ENCODE measurements around the gene SNX5.

The SNX5 gene

DNA sequence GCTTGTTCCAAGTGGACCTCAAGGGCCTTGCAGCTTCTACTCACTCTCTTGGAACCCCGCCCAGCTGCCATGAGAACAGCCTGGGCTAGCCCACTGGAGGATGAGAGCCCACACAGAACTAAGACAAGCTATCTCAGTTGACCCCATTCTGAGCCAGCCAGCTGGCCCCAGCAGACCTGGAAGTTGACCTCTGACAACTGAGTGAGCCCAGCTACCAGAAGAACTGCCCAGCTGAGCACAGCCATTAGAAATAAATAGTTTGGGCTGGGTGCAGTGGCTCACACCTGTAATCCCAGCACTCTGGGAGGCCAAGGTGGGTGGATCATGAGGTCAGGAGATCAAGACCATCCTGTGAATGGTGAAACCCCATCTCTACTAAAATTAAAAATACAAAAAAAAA is 37.1 kb downstream of the SNX5 start:
- no peak for DNase-seq
- intact Hi-C loops (cut with DNase I), result loop anchor here (10.0 kb wide), 1 partner anchor 1127 kb away; no protein-coding TSS in a partner anchor

DNA sequence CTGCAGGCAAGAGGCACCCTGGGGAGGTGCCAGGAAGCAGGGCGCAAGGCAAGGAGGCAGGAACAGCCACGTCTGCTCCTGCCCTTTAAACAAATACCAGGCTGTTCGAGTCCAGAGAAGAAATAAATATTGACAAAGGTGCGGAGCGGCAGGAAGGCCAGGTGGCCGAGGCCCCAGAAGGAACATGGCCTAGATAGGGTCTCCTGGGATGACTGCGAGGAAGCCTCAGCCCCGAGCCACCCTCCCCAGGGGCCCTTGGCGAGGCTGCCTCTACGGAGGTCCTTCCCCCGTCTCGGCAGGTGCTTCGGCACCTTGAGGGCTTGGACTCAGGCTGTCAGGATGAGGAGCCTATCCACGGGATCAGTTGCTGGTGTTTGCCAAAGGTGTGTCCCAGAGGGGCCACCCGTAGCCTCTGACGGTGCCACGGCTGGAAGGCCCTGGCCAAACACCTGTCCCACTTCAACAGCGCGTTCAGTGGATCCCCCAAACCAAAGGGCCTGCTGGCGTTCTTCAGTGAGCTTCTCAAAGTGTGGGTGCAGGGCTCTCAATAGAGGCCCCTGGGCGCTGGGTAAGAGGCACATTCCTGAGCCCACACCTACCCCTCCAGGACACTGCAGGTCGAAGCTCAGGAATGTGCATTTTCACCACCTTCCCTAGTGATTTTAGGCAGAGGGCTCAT is 39.8 kb downstream of the SNX5 start:
- intact Hi-C loops (cut with DNase I), result no loop called here
- DNase-seq, result peak in 1 of 10 donors; percentile 79

DNA sequence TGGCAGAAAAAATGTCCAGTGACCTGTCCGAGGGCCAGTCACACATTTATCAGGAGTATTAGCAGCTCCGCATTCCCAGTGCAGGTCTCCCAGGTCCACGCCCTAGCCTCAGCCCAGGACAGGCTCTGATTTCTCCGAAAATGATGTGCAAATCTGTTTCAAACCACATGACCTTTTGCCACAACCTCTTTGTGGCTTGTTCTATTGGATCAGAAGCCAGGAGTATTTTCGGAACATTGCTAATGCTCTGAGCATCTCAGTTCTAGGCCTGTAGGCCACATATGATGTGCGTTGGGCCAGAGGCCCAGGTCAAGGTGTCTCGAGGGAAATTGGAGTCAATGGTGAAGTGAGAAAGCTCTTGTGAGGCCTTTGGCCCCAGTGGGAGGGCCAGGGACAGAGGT is 40.4 kb downstream of the SNX5 start:
- intact Hi-C loops (cut with DNase I), result no loop called here

DNA sequence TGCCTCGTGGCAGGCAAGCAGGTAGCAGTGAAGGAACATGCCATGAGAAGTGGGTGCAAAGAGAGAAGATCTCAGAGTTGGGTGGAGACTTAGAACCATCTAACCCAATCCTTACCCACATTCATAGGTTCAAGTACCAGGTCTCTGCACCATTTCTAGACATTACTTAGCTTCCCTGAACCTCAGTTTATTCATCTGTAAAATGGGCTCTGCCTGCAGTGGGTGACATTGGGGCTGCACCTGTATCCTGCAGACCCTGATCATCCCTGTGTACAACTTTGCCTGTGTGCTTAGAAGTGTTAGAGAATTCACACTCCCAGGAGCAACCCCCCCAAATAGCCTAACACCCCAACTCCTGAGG is 42.7 kb downstream of the SNX5 start:
- intact Hi-C loops (cut with DNase I), result no loop called here
- DNase-seq, result no peak

More for the DNA sequence above, 40.4 kb downstream of the SNX5 start:
- DNase-seq, result no peak

DNA sequence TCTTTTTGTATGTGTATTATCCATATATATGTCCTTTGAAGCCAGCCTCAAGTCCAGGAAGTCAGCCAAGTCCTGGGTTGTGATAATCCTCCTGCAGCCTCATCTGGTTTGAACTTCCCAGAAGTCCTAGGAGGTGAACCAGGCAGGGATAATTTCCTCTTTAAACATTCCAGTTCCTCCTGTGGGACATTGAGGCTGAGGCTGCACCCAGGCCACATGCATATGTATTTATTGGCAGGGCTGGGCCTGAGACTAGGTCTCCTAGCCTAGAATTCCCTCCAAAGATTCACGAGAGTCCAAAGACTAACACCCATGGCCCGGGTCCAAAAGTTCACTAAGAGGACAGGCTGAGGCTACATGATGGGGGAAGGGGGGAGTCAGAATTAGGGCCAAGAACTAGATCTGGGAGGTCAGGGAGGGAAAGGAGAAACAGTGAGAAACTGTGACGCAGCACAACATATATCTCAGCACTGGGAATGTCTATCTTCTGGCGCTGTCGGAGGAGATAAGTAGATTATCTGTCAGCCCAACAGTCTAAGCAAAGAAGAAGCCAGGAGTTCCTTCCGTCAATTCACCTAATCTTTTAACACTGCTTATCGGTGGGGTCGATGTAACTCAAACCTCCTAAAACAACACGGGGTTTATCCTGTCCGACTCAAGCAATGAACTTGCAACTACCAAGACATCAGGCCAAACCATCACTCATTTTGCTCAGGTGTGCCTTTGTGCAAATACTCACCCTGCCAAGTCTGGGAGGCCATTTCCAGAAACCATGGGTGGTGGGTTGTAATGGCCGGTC is 43.3 kb downstream of the SNX5 start:
- no peak for DNase-seq

DNA sequence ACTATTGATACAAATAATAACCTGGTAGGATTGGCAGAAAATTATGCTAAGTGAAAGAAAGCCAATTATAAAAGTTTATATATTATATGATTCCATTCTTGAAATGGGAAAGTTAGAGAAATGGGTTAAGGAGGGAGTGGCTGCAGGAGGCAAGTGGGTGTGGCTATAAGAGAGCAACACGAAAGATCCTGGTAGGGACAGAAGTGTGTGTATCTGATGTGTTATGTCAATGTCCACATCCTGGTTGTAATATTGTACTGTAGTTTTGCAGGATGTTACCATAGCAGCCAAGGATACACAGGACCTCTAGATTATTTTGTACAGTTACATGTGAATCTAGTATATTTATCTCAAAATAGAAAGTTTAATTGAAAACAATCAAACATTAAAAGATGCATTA is 46.8 kb downstream of the SNX5 start:
- no peak for DNase-seq
- intact Hi-C loops (cut with DNase I), result no loop called here

More for the DNA sequence above, 43.3 kb downstream of the SNX5 start:
- intact Hi-C loops (cut with DNase I), result no loop called here

DNA sequence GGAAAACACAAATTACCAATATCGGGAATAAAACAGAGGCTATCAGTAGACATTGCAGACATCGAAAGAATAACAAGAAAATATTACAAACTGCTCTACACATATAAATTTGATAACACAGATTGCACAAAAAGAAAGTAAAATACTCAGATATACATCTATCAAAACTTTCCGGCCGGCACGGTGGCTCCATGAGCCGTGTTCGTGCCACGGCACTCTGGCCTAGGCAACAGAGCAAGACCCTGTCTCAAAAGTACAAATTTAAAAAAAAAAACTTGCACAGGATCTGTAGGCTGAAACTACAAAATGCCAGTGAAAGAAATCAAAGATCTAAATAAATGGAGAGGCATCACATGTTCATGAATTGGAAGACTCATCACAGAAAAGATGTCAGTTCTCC is 49.4 kb downstream of the SNX5 start:
- DNase-seq, result peak in 1 of 10 donors; percentile 52
- intact Hi-C loops (cut with DNase I), result no loop called here

DNA sequence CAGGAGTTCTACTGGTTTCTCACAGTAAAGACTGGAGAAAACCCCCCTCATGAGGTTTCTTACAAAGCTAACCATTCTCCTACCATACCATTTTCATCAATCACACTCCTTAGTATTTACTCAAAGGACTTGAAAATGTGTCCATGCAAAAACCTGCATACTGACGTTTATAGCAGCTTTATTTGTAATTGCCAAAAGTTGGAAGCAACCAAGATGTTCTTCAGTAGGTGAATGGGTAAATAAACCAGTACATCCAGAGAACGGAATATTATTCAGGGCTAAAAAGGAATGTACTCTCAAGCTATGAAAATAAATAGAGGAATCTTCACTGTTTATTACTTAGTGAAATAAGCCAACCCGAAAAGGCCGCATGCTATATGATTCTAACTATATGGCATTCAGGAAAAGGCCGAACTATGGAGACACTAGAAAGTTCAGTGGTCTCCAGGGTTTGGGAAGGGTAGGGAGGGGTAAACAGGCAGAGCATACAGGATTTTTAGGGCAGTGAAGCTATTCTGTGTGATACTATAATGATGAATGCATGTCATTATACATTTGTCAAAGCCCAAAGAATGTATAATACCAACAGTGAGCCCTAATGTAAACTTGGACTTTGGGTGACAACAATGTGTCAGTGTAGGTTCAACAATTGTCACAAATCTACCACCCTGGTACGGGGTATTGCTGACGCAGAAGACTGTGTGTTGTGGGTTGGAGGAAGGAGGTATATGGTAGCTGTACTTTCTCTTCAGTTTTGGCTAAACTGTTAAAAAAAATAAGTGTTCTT is 50.6 kb downstream of the SNX5 start:
- DNase-seq, result no peak
- intact Hi-C loops (cut with DNase I), result no loop called here

DNA sequence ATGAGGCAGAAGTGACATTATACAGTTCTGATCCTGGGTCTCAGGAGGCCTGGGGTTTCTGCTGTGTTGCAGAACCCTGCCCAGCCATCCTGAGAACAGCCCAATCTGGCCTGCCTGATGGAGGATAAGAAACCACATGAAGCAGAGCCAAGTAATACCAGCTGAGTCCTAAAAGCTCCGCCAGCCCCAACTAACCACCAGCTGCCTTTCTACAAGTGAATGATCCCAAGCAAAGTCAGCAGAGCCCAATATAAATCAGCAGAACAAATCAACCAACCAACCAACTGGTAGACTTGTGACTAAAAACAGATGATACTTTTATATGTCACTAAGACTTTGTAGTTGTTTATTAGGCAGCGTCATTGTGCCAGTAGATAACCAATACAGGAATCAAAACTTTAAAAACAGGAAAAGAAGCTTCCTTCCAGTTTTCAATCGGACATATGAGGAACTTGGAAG is 52.1 kb downstream of the SNX5 start:
- intact Hi-C loops (cut with DNase I), result no loop called here
- DNase-seq, result no peak

DNA sequence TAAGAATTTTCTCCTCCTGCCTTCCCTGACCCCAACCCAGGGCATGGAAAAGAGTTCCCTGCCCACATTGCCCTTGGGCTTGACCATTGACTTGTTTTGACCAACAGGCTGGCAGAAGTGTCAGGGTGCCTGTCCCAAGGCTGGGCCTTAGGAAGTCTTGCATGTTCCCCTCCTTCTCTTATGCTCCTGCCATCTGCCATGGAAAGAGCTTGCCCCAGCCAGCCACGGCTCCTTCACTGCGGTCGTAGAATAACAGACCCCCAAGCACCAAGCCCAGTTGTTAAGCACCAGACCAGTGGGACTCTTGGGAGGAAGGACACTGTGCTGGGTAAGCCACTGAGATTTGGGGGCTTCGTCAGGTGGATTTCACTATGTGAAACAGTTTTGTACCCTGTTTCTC is 53.6 kb downstream of the SNX5 start:
- DNase-seq, result no peak
- intact Hi-C loops (cut with DNase I), result no loop called here

DNA sequence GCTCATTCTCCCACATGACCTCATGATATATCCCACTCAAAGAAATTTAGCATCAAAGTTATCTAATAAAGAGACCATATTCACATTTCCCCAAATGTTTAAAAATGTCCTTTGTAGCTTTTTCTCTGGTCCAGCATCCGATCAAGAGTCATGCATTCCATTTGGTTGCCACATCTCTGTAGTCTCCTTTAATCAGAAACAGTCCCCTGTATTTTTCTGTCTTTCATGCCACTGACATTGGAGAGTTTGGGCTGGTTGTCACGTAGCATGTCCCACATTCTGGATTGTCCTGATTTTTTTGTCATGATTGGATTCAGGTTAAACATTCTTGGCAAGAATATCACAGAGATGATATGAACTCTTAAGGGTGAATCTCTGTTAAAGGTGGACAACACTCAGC is 55.7 kb downstream of the SNX5 start:
- intact Hi-C loops (cut with DNase I), result no loop called here
- no peak for DNase-seq

DNA sequence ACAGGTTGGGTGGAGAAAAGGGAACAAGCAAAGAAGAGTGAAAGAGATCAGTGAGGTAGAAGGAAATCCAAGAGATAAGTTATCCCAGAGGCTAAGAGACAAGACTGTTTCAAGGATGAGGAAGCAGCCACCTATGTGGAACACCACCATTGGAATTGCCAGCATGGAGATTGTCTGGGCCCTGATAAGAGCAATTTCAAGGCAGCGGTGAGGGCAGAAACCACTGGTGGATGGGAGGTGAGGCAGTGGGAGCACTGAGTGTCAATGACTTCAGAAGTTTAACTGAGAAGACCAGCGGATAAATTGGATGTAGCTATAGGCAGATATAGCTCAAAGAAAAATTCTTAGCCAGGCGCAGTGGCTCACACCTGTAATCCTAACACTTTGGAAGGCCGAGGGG is 56.7 kb downstream of the SNX5 start:
- no peak for DNase-seq
- intact Hi-C loops (cut with DNase I), result no loop called here

DNA sequence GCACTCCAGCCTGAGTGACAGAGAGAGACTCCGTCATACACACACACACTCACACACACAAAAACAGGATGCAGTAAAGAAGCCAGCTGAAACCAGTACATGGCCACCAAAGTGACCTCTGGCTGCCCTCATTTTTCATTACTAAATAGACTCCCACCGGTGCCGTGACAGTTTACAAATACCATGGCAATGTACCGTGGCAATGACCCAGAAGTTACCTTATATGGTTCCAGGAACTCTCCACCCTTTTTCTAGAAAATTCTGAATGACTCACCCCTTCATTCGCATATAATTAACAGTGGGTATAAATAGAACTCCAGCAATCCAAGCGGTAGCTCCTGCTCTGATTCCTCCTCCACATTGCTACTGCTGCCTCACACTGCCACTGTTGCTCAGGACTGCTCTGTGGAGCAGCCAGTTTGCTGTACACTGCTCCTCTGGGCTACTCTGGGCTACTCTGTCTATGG is 57.7 kb downstream of the SNX5 start:
- intact Hi-C loops (cut with DNase I), result no loop called here
- no peak for DNase-seq

DNA sequence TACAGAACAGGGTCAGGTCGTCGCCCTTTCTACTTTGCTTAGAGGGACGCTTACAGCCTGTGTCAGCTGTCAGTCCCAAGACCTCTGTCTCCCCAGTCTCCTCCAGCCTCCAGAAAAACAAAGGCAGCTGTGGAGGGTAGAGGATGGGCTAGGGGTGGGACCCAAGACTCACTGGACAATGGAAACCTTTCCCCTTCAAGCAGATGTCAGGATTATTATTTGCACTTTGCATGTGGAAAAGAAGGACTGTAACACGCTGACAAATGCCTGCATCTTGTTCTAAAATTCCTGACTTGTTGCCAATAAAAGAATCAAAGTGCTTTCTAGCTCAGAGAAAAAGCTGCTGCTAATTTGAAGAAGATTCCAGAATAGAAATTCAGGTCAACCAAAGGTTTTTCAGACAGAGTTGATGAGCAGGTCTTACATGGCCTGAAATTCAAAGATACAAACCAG is 58.7 kb downstream of the SNX5 start:
- no peak for DNase-seq
- intact Hi-C loops (cut with DNase I), result no loop called here

DNA sequence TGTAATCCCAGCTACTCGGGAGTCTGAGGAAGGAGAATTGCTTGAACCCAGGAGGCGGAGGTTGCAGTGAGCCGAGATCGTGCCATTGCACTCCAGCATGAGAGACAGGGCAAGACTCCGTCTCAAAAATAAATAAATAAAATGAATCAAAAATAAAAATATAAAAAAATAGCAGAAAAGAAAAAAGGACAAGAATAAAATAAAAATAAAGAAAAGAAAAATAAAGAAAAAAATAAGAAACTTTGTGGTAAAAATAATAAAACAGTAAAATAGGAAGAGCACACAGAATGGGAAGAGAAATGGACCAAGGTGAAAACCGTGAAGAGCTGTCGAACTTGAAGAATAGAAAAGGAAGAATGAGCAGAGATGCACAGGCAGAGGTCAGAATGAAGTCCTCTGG is 63.0 kb downstream of the SNX5 start:
- intact Hi-C loops (cut with DNase I), result no loop called here
- DNase-seq, result no peak

DNA sequence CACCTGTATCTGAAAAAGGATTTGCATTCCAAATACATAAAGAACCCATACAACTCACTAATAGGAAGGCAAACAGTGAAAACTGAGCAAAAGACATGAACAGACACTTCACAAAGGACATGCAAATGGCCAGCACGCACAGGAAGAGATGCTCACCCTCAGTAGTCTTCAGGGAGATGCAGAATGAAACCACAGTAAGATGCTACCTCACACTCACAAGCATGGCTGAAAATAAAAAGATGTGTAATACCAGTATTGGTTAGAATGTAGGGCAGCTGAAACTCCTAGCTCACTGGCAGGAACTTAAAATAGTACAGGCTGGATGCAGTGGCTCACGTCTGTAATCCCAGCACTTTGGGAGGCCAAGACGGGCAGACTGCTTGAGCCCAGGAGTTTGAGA is 64.6 kb downstream of the SNX5 start:
- no peak for DNase-seq
- intact Hi-C loops (cut with DNase I), result no loop called here

DNA sequence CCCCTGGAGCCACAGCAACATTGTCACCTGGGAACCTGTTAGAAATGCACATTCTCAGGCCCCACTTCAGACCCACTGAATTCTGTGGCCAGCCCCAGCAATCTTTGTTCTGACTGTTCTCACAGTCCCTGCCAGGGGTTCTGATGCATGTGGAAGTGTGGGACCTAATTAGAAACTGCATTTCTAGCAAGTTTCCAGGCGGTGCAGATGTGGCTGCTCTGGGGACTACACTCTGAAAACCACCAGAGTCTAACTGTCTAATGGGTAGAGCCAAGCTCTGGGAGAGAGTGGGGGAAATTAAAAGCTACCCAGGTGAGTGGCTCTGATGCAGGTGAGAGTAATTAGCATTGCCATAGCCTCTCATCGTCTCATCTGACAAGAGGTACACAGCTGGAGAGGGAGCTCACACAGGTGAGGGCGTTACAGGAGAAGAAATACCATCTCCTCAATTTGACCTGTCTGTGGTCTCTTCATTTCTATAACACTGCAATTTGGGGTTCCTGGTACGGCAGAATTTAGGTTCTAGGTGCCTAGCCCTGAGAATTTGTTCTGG is 66.0 kb downstream of the SNX5 start:
- intact Hi-C loops (cut with DNase I), result no loop called here
- no peak for DNase-seq

DNA sequence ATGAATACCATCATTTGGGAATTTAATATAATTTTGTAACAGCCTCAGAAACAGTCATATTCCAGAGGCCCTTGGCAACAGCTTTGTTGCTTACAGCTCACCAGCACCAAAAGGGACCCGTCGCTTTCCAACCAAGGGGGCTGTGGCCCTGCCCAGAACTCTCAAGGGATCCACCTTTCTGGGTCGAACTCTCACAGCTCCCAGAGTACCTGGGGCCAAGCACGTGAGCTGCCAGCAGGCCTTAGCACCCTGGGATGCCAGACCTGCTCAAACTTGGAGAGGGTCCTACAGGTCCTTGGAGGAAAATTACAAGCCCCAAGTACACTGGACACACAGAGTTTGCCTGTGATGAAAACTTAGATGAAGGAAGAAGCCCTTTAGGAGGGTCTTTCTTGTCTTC is 66.6 kb downstream of the SNX5 start:
- intact Hi-C loops (cut with DNase I), result no loop called here
- no peak for DNase-seq

DNA sequence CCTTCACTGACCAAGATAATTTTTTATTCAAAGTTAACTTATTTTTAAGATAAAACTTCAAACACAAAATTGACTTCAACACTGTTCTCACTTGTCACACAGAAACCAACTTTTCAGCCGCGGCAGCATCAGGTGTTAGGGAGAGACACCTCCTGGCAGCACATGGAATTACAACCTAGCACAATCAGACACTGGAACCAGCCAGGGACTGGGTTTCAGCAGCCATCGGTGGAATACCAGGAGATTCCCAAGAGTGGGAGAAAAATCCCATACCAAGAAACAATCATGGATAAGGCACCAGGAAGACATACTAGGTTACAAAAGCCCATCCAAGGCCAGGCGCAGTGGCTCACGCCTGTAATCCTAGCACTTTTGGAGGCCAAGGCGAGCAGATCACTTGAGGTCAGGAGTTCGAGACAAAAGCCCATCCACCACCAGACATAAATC is 70.0 kb downstream of the SNX5 start:
- intact Hi-C loops (cut with DNase I), result loop anchor here (2.0 kb wide), 1 partner anchor 362 kb away; no protein-coding TSS in a partner anchor
- DNase-seq, result peak in 7 of 10 donors; percentile 55 to 93 (median 70)

DNA sequence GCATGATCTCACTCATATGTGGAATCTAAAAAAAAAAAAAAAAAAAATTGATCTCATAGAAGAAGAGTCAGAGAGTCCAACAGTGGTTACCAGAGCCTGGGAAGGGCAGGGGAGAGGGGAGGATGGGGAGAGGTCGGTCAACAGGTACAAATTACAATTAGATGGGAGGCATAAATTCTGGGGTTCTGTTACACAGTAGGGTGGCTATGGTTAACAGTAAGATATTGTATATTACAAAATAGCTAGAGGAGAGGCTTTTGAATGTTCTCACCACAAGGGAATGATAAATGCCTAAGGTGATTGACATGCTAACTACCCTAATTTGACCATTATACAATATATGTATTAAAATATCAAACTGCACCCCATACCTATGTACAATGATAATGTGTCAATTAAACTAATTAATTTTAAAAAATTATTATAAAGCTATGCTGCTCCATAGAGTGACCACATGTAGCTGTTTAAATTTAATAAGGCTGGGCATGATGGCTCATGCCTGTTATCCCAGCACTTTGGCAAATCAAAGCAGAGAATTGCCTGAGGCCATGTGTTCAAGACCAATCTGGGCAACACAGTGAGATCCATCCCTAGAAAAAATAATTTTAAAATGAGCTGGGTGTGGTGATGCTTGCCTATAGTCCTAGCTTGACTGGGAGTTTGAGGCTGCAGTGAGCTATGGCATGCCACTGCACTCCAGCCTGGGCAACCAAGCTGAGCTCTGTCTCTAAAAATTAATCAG is 70.9 kb downstream of the SNX5 start:
- intact Hi-C loops (cut with DNase I), result loop anchor here (2.0 kb wide), 2 partner anchors 215 to 361 kb away; partner anchors contain the start of gene RRBP1
- DNase-seq, result peak in 1 of 10 donors; percentile 5
